Gastrocnemius medialis (tissue), 4 donors: ENCODE data around the gene STAG1.

Source experiments
- POLR2A ChIP-seq, 2 donors: fragments of 450-650 bp; IDR thresholded peaks; one replicate each; pipeline ENCODE4 v1.6.1; 2017; ENCODE audit warnings: antibody characterized with exemption in 2 of 2, mild to moderate bottlenecking in 2 of 2, moderate library complexity in 2 of 2
- TF ChIP-seq, protein P1 (sequence below), 5 experiments: fragments of 450-650 bp in 3 of 5; fragments of 200-600 bp in 2 of 5; sonication (generic) in 2 of 5; IDR thresholded peaks in 4 of 5; conservative IDR thresholded peaks in 1 of 5; 1 replicate in 4 of 5; 2 replicates in 1 of 5; pipeline ENCODE4 v1.5.1; 2016 to 2019; ENCODE audit warnings: antibody characterized with exemption in 5 of 5, mild to moderate bottlenecking in 3 of 5, moderate library complexity in 3 of 5

DNA sequence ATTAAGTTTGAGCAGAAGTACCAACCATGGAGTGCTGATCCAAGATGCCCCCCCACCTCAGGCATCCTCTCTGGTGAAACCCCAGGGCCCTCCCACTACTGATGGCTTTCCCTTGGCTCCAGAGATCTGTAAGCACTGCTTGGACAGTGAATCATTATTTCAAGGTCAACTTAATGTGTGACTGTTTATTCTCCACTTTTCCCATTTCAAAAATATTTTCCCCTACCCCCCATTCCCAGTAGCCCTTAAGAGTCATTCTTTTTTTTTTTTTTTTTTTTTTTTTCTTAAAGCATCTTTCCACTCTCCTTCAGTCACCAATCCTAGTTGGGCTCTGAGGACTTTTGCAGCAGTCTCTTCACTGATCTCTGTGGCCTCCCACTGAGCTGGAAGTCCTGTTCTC lies 419.4 kb downstream of the STAG1 start:
- TF ChIP-seq, protein P1, sequence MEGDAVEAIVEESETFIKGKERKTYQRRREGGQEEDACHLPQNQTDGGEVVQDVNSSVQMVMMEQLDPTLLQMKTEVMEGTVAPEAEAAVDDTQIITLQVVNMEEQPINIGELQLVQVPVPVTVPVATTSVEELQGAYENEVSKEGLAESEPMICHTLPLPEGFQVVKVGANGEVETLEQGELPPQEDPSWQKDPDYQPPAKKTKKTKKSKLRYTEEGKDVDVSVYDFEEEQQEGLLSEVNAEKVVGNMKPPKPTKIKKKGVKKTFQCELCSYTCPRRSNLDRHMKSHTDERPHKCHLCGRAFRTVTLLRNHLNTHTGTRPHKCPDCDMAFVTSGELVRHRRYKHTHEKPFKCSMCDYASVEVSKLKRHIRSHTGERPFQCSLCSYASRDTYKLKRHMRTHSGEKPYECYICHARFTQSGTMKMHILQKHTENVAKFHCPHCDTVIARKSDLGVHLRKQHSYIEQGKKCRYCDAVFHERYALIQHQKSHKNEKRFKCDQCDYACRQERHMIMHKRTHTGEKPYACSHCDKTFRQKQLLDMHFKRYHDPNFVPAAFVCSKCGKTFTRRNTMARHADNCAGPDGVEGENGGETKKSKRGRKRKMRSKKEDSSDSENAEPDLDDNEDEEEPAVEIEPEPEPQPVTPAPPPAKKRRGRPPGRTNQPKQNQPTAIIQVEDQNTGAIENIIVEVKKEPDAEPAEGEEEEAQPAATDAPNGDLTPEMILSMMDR (IDR thresholded peaks at IDR 0.05 in 4 of 5, conservative IDR thresholded peaks at IDR 0.05 in 1 of 5) = no peak
- no peak for TF ChIP-seq POLR2A (IDR thresholded peaks at IDR 0.05)
